DMS 273 (cell line): Measurements from ENCODE around the gene IMP3.

Experiments
- DNase-seq: peaks from one replicate; lab custom pipeline; 2025; ENCODE audit not compliant: unreplicated experiment; lab: John Stamatoyannopoulos, UW

The IMP3 gene

GRCh38 chr15:75672646-75673425 is 32.8 kb upstream of the IMP3 start:
- DNase-seq, result peak; percentile 35

DNA sequence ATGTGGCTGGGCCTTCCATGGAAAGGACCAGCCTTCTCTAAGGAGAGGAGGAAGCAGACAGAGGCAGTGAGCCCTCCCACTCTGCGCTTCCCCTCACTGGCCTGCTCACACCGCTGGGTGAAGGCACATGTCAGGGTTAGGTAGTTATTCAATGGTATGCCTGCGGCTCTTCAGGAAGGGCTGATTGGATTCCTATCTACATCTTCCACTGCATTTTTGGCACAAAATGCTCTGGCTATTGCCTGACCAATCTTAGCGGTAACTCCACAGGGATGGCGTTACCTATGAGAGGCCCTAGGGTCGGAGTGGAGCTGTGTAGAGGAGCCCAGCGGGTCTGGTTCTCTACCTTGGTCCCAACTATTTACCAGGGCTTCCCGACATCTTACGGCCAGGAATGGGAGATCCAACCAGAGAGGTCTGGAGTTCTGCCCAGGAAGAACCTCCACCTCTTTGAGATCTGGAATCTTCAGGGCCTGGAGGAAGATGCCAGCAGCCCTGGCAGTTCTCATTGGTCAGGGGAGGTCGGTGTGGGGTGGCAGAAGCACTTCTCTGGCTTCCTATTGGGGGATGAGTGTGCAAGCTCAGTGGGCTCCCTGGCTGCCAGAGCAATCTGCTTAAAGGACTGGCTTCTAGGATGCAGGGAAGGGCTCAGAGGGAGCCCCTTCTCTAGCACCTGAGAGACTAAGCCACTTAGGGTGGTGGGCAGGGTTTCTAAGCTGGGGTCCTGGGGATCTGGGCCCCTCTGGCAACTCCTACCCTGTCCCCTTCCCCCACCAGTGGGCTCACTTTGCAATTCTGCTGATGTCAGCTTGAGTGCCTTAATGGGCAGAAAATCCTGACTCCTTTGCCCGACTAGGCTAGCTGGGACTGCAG is 31.9 kb upstream of the IMP3 start:
- peak; percentile 18 for DNase-seq

DNA sequence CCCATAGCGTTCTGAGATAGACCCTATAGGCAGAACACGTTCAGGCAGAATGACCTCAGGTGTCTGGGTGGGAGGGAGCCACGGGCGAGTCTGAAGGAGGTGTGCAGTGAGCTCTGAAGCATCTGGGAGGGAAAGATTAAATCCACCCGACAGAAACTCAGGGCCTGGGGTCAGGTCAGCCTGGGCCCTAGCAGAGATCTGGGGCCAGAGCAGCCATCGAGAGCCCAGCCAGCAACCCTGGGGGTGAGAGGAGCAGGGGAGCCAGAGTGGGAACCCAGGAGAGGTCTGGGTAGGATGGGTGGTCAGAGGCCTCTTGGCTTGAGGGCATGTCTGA is 29.8 kb upstream of the IMP3 start:
- DNase-seq, result no peak

- DNase-seq, result no peak
These were observed 29.3 kb upstream of the IMP3 start for GRCh38 chr15:75669191-75669878.

GRCh38 chr15:75666823-75667501 is 26.9 kb upstream of the IMP3 start:
- peak; percentile 40 for DNase-seq

DNA sequence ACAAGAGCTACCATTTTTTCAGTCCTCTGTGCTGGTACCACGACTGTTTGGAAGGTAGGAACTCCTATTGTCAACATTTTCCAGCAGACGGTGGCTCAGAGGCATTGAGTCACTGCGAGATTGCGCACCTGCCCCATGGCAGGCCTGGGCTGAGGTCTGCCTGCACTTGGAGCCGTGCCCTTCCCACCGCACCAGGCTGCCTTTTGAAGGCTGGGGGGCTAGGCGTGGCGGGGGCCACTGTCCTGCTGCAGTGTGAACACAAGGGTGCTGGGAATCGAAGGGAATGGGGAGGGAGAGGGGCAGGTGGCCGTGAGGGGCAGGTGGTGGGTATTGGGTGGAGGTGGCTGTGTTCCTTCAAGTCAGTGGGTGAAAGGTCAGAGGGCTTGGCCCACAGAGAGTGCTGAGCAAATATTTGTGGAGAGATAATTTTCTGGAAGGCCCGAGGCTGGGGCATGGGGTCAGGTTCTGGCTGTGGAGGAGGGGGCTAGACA is 24.0 kb upstream of the IMP3 start:
- DNase-seq, result no peak

DNA sequence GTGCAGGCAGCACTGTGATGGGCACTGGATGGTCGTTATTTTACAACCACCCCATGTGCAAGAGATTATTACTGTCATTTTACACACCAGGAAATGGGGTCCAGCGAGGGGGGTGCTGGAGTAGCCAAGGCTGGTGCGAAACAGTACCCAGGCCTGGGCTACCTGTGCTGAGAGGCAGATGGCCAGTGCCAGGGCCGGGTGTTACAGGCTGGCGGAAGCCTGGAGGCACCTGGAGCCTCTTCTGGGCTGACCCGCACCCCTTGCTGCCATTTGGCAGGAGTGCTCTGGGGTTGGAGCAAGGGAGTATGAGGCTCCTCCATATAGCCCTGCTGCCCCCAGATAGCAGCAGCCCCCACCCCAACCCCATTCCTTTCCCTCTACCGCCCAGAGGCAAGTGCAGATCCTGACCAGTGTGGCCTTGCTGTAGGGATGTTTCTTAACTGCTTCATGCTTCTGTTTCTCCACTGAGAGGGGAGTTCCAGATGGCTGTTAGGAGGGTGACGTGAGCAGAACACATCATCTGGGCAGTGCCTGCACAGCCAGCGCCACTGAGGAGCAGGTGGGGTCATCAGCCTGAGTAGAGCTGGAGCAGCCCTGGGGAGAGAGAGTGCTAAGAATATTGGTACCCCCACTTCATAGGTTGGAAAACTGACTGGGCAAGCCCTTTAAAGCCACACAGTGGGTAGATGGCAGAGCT is 22.9 kb upstream of the IMP3 start:
- DNase-seq, result peak; percentile 58

- no peak for DNase-seq
These were observed 21.7 kb upstream of the IMP3 start for GRCh38 chr15:75661756-75662140.

- DNase-seq, result peak; percentile 48
These were observed 21.2 kb upstream of the IMP3 start for GRCh38 chr15:75661100-75661755.

- peak; percentile 87 for DNase-seq
These were observed 20.1 kb upstream of the IMP3 start for GRCh38 chr15:75659928-75660645.

DNA sequence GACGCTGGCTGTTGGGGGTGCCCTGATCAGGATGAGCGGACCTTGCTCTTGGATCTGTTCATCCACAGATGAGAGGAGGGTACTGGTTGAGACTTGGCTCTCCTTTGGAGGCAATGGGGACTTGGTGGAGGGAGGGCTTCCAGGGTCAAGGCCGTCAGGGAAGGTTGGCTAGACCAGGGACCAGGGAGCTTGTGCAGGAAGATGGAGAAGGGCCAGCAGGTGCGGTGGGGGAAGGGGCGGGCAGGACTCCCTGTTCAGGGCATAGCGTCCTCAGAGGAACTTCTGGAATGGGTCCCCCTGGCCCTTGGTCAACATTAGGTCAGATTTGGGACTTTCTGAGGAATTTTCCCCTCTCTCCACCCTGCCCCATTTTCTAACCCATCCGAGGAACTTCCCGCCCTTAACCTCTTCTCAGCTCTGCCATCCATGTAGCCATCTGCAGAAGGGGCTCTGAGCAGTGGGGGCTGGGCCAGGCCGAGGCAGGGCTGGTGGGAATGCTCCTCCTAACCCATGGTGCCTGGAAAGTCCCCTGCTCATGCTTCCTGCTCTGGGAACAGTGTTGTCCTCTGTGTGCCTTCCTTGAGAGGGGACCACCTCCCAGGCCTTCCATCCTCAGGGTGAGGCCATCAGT is 19.2 kb upstream of the IMP3 start:
- no peak for DNase-seq

- DNase-seq, result no peak
These were observed 16.8 kb upstream of the IMP3 start for GRCh38 chr15:75656813-75657212.

DNA sequence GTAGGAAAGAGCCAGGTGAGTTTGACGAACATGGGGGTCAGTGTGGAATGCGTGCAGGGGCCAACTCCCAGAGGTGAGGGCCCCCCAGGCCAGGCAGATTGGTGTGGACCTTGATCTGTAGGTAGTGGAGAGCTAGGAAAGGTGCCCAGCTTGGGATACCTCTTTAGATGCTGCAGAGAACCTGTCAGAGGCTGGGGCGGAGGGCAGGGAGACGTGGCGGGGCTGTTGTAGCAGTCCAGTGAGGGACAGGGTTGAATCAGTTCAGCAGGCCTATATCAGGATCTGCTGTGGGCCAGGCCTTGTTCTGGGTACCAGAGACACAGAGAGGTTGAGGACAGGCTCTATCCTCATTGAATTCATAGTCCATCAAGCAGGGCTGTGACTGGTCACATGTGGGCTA is 16.3 kb upstream of the IMP3 start:
- DNase-seq, result no peak

DNA sequence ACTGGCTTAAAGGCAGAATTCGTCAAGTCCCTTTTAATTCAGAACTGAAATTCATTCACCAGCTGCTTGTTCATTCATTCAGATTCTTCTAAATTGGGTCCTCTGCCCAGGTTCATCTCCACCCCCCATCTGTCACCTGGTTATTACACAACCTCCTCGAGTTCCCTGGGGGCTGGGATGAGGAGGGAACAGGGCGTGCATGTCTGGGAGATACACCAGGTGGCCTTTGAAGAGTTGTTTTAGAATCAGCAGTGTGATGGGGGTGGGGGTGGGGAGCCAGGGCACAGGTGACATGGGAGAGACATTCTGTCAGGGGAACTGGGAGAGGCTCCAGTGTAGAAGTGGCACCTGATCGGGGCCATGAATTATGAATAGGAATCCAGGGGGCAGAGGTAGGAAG is 15.9 kb upstream of the IMP3 start:
- DNase-seq, result peak; percentile 49

DNA sequence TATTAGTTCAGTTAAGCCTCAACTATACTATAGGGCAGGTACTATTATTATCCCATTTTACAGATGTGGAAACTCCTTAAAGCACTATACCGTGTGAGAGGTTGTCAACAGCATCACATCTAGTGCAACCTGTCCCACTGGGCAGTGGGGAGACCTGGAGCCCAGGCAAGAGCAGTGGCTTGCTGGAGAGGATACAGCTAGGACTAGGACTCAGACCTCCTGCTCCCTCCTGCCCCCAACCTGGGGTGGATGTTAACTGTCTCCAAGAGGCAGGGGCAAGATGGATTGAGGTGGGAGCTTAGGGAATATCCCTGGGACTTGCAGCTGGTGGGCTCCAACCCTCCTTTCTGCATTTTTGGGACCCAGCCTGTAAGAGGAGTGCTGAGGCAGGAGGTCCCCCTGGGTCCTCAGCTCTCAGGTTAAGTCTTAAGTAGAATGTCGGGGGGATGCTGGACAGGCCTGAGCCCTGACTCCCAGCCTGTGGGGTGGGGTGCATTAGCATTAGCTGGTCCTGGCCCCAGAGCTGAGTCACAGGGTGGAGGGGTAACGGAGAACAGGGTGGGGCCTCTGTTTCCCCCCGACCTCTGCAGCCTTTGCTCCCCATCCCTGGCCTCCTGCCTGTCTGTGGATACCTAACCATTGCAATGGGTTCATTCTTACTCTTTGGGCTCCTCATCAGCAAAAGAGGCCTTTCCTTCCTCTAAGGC is 14.3 kb upstream of the IMP3 start:
- DNase-seq, result no peak

DNA sequence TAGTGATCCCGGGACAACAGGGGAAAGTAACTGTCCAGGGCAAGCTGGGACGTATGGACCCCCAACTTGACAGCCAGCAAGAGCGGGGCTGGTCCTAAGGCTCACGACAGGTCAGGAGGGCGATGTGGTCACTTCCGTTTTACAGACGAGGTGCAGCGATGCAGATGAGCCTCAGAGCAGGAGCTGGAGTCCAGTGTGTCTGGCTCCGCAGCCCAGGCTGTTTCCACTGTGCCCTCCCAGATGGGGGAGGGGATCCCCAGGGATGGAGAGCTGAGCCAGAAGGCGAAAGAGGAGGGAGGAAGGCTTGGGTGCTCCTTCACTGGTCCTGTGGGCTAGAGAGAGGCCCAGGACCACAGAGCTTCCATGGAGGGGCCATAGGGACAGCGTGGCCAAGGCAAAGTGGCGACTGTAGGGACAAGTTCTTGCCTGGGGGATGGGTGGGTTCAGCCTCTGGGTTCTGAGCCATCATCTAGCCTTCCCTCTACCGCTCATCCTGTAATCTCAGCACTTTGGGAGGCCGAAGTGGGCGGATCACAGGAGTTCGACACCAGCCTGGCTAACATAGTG is 13.4 kb upstream of the IMP3 start:
- no peak for DNase-seq

- DNase-seq, result no peak
These were observed 12.0 kb upstream of the IMP3 start for GRCh38 chr15:75651810-75652543.
